Osteoblast (primary cell): ENCODE measurements around the gene MCM9. TPM values are rescaled to one million over a fixed set of nuclear protein-coding genes. Genes with fewer than 3 reads are reported as not detected.

Experiments used
- DNase-seq: peaks from one replicate; pipeline ENCODE4 v3.0.0; 2011; ENCODE audit warnings: low spot score, mixed read lengths; ENCODE audit not compliant: insufficient read length; ENCODE audit errors: missing footprints
- H2AFZ ChIP-seq: 2 replicates; pipeline ENCODE4 v1.6.0; 2011; ENCODE audit warnings: mild to moderate bottlenecking, low read length
- H3K27ac ChIP-seq: 2 replicates; pipeline ENCODE4 v1.5.1; 2011; ENCODE audit warnings: mild to moderate bottlenecking, low read depth, low read length, moderate library complexity
- H3K27me3 ChIP-seq: 2 replicates; pipeline ENCODE4 v1.6.0; 2012; ENCODE audit warnings: mild to moderate bottlenecking, control low read depth, inconsistent platforms, low read length, moderate library complexity; ENCODE audit not compliant: insufficient read depth
- H3K36me3 ChIP-seq: 2 replicates; pipeline ENCODE4 v1.5.1; 2011; ENCODE audit warnings: mild to moderate bottlenecking, low read length, control low read depth, moderate library complexity; ENCODE audit not compliant: insufficient read depth
- H3K4me1 ChIP-seq: 2 replicates; pipeline ENCODE4 v1.5.1; 2011; ENCODE audit warnings: mild to moderate bottlenecking, low read length, control low read depth, moderate library complexity; ENCODE audit not compliant: insufficient read depth
- H3K4me2 ChIP-seq: 2 replicates; pipeline ENCODE4 v1.6.0; 2011; ENCODE audit warnings: mild to moderate bottlenecking, low read length; ENCODE audit not compliant: insufficient read depth
- H3K4me3 ChIP-seq: fragments of 200-600 bp; sonication (generic); 3 replicates; pipeline ENCODE4 v1.5.1; 2012; ENCODE audit warnings: mild to moderate bottlenecking, low read length, inconsistent platforms; ENCODE audit not compliant: insufficient read depth
- H3K79me2 ChIP-seq: 2 replicates; pipeline ENCODE4 v1.6.0; 2012; ENCODE audit warnings: mild to moderate bottlenecking, low read length, control low read depth, inconsistent platforms; ENCODE audit not compliant: insufficient read depth
- H3K9me3 ChIP-seq: 2 replicates; pipeline ENCODE4 v1.5.1; 2011; ENCODE audit warnings: low read depth, low read length, control low read depth
- H4K20me1 ChIP-seq: 2 replicates; pipeline ENCODE4 v1.6.0; 2012; ENCODE audit warnings: mild to moderate bottlenecking, low read length, control low read depth; ENCODE audit not compliant: insufficient read depth
- total RNA-seq: library from RNA; depleted of rRNA; stranded (reverse); fragments of >200 nt; gene quantifications from 2 replicates; pipeline ENCODE4 v1.2.3, GENCODE V29; 2012
- TF ChIP-seq, protein P1 (sequence below): IDR thresholded peaks from 2 replicates; pipeline ENCODE4 v1.5.1; 2011; ENCODE audit warnings: mild to moderate bottlenecking, low read depth, low read length, moderate library complexity; ENCODE audit errors: extremely low read depth

The MCM9 gene
- total RNA-seq, 1 donor = 15.2 TPM

DNA sequence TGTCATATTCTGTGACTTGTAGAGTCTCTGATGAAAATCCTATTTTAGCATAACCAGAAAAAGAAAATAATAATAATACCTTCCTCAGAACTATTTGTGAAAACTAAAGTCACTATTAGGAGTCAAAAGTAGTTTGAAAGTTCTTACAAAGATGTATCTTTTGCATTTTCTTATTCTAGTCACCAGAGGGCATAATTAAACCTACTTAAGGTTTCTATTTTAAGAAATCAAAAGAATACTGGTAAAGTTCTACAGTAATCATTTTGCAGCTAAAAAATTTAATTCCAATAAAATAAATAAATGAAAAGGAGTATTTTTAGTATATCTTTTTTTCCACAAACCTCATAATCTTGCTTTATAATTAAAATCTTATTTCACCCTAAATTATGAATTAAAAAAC, 28.0 kb upstream of the MCM9 start:
- TF ChIP-seq, protein P1, sequence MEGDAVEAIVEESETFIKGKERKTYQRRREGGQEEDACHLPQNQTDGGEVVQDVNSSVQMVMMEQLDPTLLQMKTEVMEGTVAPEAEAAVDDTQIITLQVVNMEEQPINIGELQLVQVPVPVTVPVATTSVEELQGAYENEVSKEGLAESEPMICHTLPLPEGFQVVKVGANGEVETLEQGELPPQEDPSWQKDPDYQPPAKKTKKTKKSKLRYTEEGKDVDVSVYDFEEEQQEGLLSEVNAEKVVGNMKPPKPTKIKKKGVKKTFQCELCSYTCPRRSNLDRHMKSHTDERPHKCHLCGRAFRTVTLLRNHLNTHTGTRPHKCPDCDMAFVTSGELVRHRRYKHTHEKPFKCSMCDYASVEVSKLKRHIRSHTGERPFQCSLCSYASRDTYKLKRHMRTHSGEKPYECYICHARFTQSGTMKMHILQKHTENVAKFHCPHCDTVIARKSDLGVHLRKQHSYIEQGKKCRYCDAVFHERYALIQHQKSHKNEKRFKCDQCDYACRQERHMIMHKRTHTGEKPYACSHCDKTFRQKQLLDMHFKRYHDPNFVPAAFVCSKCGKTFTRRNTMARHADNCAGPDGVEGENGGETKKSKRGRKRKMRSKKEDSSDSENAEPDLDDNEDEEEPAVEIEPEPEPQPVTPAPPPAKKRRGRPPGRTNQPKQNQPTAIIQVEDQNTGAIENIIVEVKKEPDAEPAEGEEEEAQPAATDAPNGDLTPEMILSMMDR = peak; percentile 36
- Histone ChIP-seq H3K4me1 (no peaks in the 10 kb centered on the region), H3K4me2 (no peak overlapping the region), H3K79me2 (no peaks in the 10 kb centered on the region), H3K9me3 (no peaks in the 10 kb centered on the region), H2AFZ (no peak overlapping the region), H3K27ac (no peak overlapping the region), H3K27me3 (no peaks in the 10 kb centered on the region), H4K20me1 (no peaks in the 10 kb centered on the region), H3K36me3 (no peaks in the 10 kb centered on the region), H3K4me3 (no peak overlapping the region)
- no peak for DNase-seq

DNA sequence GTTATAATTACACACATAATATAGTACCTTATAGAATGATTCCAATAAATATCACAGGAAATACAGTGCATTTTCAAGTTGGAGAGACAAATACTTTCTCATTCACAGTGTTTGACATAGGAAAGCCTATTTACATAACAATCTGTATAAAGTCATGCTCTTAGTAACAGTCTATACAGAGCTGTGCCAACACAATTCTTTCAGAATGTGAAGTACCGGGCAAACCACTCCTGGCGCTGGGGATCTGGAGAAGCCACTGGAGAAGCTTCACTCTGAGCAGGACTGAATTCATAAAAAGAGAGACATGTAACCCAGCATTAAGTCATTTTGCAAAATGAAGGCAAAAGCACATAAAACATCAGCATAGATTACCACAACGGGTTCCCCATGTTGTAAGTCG, 24.9 kb upstream of the MCM9 start:
- H3K4me2 ChIP-seq = no peak overlapping the region
- no peaks in the 10 kb centered on the region for H3K4me1 ChIP-seq
- no peak for DNase-seq
- no peaks in the 10 kb centered on the region for H3K9me3 ChIP-seq
- no peak overlapping the region for H3K4me3 ChIP-seq
- no peaks in the 10 kb centered on the region for H4K20me1 ChIP-seq
- H3K27me3 ChIP-seq = no peaks in the 10 kb centered on the region
- no peaks in the 10 kb centered on the region for H3K36me3 ChIP-seq
- H2AFZ ChIP-seq = no peak overlapping the region
- H3K27ac ChIP-seq = no peak overlapping the region
- H3K79me2 ChIP-seq = no peaks in the 10 kb centered on the region
- TF ChIP-seq, protein P1 = no peak

DNA sequence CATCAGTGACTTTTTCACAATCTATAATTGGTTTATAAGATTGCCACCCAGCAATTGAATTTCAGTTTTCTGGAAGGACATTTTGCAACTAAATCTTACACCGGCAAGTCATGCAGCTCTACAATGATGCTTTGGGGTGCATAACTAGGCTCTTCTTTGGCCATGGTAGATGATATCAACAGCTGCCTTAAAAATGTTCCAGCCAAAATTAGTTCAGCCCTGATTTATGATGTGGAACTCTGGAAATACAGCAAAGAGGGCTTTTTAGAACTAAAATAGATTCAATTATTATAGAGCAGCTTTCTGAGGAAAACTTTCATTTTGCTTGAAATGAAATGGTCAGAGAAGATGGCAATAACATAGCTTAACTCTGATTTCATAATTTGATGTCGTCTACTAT, 18.4 kb upstream of the MCM9 start:
- no peak overlapping the region for H2AFZ ChIP-seq
- H3K9me3 ChIP-seq = no peaks in the 10 kb centered on the region
- no peaks in the 10 kb centered on the region for H3K79me2 ChIP-seq
- H3K4me1 ChIP-seq = no peaks in the 10 kb centered on the region
- no peaks in the 10 kb centered on the region for H4K20me1 ChIP-seq
- H3K4me2 ChIP-seq = no peak overlapping the region
- H3K4me3 ChIP-seq = no peak overlapping the region
- no peaks in the 10 kb centered on the region for H3K36me3 ChIP-seq
- no peak overlapping the region for H3K27ac ChIP-seq
- TF ChIP-seq, protein P1 = no peak
- no peaks in the 10 kb centered on the region for H3K27me3 ChIP-seq
- DNase-seq = no peak

DNA sequence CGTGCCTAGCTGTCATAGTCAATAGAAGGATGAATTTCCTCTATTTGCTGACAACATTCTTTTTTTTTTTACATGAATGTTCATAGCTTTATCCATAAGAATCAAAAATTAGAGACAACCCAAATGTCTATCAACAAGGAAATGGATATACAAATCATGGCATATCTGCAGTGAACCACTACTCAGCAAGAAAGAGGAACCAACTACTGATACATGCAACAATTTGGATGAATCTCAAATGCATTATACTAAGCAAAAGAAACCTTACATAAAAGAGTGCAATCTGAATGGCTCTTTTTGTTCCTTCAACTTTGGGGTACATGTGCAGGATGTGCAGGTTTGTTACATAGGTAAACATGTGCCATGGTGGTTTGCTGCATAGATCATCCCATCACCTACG, 17.7 kb upstream of the MCM9 start:
- no peak overlapping the region for H3K4me2 ChIP-seq
- H3K4me3 ChIP-seq = no peak overlapping the region
- H3K27ac ChIP-seq = no peak overlapping the region
- no peaks in the 10 kb centered on the region for H3K9me3 ChIP-seq
- no peak overlapping the region for H2AFZ ChIP-seq
- H3K36me3 ChIP-seq = no peaks in the 10 kb centered on the region
- TF ChIP-seq, protein P1 = no peak
- DNase-seq = no peak
- no peaks in the 10 kb centered on the region for H3K79me2 ChIP-seq
- no peaks in the 10 kb centered on the region for H4K20me1 ChIP-seq
- no peaks in the 10 kb centered on the region for H3K4me1 ChIP-seq
- H3K27me3 ChIP-seq = no peaks in the 10 kb centered on the region
